ENCODE measurements around the gene ZSCAN12. TPM values are rescaled to one million over a fixed set of nuclear protein-coding genes. Genes with fewer than 3 reads are reported as not detected.

The ZSCAN12 gene
- total and polyA plus RNA-seq, 9 donors, result 3.0 to 11.4 (median 7.1) TPM

DNA sequence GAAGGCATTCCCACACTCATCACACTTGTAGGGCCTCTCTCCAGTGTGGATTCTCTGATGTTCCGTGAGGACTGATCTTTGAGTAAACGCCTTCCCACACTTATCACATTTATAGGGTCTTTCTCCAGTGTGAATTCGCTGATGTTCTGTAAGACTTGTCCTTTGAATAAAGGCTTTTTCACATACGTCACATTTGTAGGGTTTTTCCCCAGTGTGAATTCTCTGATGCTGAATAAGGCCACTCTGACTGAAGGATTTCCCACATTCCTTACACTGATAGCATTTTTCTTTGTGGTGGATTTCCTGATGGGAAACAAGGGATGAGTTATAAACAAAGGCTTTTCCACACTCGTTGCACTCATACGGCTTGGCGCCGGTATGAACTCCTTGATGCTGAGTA lies 8.9 kb downstream of the ZSCAN12 start:
- H3K4me1 ChIP-seq (ENCODE audit: insufficient read depth), result no peaks in the 10 kb centered on the region
- WGBS, 3 donors, result 96 to 98% (median 96%) methylated on average over 8 of the region's 8 CpGs
- H3K36me3 ChIP-seq, result no peaks in the 10 kb centered on the region
- DNase-seq, result no peak
- H3K27ac ChIP-seq, result no peak overlapping the region
- H3K4me3 ChIP-seq, result no peak overlapping the region
- intact Hi-C loops (cut with DNase I), result no loop called here
- TF ChIP-seq EP300 (IDR thresholded peaks at IDR 0.05), result no peak
- no peak for TF ChIP-seq POLR2A (IDR thresholded peaks at IDR 0.05)
- TF ChIP-seq, protein P1, sequence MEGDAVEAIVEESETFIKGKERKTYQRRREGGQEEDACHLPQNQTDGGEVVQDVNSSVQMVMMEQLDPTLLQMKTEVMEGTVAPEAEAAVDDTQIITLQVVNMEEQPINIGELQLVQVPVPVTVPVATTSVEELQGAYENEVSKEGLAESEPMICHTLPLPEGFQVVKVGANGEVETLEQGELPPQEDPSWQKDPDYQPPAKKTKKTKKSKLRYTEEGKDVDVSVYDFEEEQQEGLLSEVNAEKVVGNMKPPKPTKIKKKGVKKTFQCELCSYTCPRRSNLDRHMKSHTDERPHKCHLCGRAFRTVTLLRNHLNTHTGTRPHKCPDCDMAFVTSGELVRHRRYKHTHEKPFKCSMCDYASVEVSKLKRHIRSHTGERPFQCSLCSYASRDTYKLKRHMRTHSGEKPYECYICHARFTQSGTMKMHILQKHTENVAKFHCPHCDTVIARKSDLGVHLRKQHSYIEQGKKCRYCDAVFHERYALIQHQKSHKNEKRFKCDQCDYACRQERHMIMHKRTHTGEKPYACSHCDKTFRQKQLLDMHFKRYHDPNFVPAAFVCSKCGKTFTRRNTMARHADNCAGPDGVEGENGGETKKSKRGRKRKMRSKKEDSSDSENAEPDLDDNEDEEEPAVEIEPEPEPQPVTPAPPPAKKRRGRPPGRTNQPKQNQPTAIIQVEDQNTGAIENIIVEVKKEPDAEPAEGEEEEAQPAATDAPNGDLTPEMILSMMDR (IDR thresholded peaks at IDR 0.05), result no peak
- H3K9me3 ChIP-seq, result peaks cover 0 to 5% of the 10 kb centered on the region in 2 donors
- H3K27me3 ChIP-seq, result no peaks in the 10 kb centered on the region

DNA sequence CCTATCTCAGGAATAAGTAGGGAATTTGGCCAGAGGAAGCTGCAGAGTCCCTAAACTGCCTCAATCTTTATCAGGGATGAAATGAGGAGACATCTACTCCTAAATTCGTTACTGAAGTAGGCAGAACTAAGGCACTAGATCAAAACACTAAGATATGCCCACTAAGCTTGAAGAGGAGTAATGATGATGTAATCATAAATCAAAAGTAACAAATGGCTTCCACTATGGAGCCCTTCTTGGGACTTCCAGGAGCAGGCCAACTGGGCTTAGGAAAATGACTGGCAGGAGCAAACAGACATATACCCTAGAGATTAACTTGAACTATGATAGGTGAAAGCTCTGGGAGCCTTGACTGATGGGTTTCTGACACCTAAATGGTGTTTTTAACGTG lies 15.4 kb downstream of the ZSCAN12 start:
- no peaks in the 10 kb centered on the region for H3K9me3 ChIP-seq
- H3K4me1 ChIP-seq (ENCODE audit: insufficient read depth), result no peaks in the 10 kb centered on the region
- H3K27ac ChIP-seq, result no peak overlapping the region
- WGBS, 3 donors, result 60 to 64% (median 64%) methylated on average over 2 of the region's 2 CpGs
- no peak overlapping the region for H3K4me3 ChIP-seq
- no peaks in the 10 kb centered on the region for H3K27me3 ChIP-seq
- no peak for DNase-seq
- TF ChIP-seq POLR2A (IDR thresholded peaks at IDR 0.05) (no peak), EP300 (IDR thresholded peaks at IDR 0.05) (no peak)
- TF ChIP-seq, protein P1 (IDR thresholded peaks at IDR 0.05), result no peak
- H3K36me3 ChIP-seq, result no peaks in the 10 kb centered on the region
- intact Hi-C loops (cut with DNase I), result no loop called here

DNA sequence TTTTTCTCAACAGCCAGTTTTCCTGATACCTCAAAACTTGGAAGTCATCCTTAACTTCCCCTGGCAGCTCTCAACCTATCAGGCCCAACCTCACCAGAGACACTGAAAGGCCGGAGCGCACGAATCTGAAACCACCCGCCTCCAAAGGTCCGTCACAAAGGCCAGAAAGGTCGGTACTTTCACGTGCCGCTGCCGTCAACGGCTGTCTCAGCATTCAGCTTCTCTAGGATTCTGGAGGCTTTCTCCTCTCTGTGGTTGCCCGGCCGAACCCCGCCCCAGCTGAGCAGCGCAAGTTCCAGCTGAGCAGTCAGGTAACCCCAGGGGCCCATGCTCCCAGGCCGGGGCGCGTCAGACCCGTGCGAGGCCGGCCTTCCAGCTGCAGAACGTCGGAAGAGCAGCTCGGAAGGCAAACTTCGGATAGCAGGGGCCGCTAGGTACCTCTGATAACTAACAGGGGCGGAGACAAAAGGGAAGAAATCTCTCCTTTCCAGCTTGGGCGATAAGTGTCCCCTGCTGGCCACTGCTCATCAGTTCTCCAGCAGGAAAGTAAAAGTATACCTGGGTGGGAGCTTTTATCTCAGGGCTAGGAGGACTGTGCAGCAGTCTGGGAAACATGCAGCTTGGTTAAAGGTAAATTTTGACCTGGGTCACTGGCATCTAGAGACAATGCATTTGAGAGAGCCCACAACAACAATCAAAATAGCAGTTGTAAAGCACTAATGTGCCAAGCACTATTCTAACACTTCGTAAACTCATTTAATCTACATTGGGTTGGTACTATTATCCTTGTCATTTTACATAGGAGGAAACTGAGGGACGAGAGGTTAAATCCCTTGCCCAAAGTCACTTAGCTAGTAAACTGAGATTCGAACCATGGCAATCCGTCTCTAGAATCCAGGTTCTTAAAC lies 16.1 kb downstream of the ZSCAN12 start:
- Histone ChIP-seq H3K27ac (peak overlapping the region in 1 of 2 donors; percentile 13), H3K9me3 (no peaks in the 10 kb centered on the region), H3K36me3 (no peaks in the 10 kb centered on the region), H3K4me3 (peak overlapping the region; percentile 32), H3K27me3 (no peaks in the 10 kb centered on the region), H3K4me1 (ENCODE audit: insufficient read depth) (no peaks in the 10 kb centered on the region)
- intact Hi-C loops (cut with DNase I), result no loop called here
- DNase-seq, result peak; percentile 78 to 90 (median 86)
- WGBS, 3 donors, result 13 to 17% (median 13%) methylated on average over 31 of the region's 31 CpGs
- TF ChIP-seq, protein P1 (IDR thresholded peaks at IDR 0.05), result peak in 1 of 3 donors; percentile 32
- TF ChIP-seq EP300 (IDR thresholded peaks at IDR 0.05), result no peak

DNA sequence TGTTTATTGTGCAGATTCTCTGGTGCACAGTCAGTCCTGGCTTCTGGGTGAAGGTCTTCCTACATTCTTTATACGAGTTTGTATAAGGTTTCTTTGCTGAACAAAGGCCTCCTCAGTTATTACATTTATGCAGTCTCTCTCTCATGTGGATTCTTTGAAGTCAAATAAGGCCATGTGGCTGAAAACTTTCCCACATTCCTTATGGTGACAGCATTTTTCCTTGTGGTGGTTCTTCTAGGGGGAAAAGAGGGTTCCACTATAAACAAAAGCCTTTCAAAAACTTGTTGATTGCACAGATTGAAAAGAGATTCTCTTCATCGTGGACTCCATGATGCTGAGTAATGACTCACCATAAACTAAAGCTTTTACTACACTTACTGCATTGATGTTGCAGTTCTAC lies 19.2 kb downstream of the ZSCAN12 start:
- DNase-seq, result no peak
- Histone ChIP-seq H3K4me1 (ENCODE audit: insufficient read depth) (no peaks in the 10 kb centered on the region), H3K27me3 (no peaks in the 10 kb centered on the region), H3K27ac (no peak overlapping the region), H3K4me3 (no peak overlapping the region), H3K9me3 (no peaks in the 10 kb centered on the region), H3K36me3 (no peaks in the 10 kb centered on the region)
- intact Hi-C loops (cut with DNase I), result no loop called here
- WGBS, 3 donors, result 95 to 98% (median 97%) methylated on average over 2 of the region's 2 CpGs
- TF ChIP-seq POLR2A (IDR thresholded peaks at IDR 0.05), result no peak
- TF ChIP-seq, protein P1 (IDR thresholded peaks at IDR 0.05), result no peak
- TF ChIP-seq EP300 (IDR thresholded peaks at IDR 0.05), result no peak

Data from ovary (tissue), 9 donors.